Activated CD4-positive, alpha-beta T cell treated with anti-CD3 and anti-CD28 coated beads for 24 hours (primary cell): Measurements from ENCODE around the gene IL17F.

Source experiments
- DNase-seq, 2 donors: peaks; one replicate each; pipeline ENCODE4 v3.0.0-alpha.2; 2020; ENCODE audit warnings: low read depth in 2 of 2

Gene IL17F

GRCh38 chr6:52244400-52244799, at the start of gene IL17F:
Gene IL17F, minus strand, starts transcription at chr6:52244500. Its CDS starts 71 bp downstream, at chr6:52244429.
- DNase-seq: no peak

- no peak for DNase-seq
These were observed 48.8 kb upstream of the IL17F start for GRCh38 chr6:52293067-52293466.

- no peak for DNase-seq
These were observed 44.5 kb upstream of the IL17F start for GRCh38 chr6:52288841-52289240.

DNA sequence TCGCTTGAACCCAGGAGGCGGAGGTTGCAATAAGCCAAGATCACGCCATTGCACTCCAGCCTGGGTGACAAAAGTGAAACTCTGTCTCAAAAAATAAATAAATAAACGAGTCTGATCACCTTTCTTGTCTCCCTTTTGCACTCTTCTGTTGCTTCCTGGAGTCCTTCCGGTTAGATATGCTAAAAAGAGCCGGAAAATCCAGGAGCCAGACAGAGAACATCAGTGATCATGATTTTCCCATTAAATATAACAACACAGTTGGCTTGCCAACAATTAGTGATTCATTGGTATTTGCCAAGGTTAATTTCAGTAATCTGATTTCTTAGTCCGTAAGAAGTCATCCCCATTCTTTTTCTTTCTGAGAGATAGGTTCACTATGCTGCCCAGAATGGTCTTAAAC, 43.9 kb upstream of the IL17F start:
- no peak for DNase-seq

DNA sequence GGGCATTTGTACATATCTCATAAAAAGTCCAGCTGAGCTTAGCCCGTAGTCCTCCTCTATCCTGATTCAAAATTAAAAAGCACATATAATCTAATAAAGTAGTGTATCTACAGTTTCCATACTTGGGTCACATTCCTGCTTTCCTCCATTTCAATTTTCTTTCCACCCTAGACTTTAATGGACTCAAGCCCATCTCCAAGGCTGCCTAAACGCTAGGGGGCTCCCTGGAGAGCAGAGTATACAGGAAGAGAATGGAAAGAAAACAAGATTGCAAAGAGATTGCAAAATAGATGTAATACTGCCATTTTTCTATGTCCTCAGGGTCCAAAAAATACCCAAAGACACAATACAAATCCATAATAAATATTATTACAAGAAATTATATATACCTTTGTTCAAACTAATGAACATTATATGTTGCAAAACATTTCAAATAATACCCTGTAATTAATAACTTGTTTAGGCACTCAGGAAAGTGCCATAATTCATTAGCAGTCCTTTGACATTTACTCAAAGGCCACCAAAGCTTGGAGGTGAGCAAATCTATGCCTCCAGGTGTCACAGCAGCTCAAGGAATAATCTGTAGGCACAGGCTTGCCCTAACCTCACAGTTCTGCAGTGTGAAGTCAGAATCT, 42.6 kb upstream of the IL17F start:
- peak; percentile 53 to 56 for DNase-seq

- no peak for DNase-seq
These were observed 41.1 kb upstream of the IL17F start for GRCh38 chr6:52285177-52286068.

DNA sequence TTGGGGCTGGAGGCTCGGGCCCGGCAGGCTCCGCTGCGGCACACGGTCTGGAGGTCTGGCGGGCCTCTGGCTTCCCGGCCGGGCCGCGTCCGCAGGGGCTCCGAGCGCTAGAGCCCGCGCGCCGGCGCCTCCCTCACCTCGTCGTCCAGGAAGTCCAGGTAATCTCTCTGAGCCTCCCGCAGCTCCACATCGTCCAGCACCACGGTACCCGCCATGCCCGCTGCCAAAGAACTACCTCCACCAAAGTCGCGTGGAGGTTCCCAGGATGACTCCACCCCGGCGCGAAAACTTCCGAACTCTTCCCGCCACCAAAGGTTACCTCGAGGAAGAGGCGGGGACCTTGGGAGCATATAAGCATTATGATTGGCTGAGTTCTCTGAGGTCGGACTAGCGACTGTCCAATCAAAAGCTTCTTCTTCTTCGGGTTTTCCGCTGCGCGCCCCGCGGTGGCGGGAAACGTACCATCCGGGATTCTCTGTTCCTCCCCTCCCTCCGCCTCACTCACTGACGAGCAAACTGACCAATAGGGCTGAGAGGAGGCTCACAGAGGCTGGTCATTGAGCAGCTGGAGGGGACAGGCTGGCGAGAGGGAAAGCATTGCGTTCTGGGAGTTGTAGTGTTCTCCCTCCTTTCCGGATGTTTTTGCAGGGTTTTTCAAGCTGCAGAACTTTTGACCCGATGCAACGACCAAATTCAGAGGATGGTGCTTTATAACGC, 40.3 kb upstream of the IL17F start, which contains the start of gene MCM3:
TSS of gene MCM3 (minus strand) at position 283 of the 717 bp plus-strand sequence. CDS start at position 215, 68 bp downstream.
- peak; percentile 88 to 90 for DNase-seq

DNA sequence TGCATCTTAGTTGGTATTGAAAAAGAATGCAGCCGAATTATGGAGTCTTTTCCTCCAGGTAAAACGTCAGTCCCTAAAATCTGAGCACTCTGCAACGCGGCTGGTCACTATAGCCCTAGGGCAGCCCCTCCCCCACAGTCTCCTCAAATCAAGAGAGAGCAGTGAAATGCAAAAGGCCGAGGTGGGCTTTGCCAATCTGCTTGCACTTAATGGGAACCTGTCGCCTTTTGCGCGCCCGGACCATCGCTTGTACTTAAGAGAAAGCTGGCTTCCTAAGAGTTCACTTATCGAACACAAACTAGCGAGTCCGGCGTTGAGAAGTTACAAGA, 39.8 kb upstream of the IL17F start:
- peak in 1 of 2 donors; percentile 57 for DNase-seq

DNA sequence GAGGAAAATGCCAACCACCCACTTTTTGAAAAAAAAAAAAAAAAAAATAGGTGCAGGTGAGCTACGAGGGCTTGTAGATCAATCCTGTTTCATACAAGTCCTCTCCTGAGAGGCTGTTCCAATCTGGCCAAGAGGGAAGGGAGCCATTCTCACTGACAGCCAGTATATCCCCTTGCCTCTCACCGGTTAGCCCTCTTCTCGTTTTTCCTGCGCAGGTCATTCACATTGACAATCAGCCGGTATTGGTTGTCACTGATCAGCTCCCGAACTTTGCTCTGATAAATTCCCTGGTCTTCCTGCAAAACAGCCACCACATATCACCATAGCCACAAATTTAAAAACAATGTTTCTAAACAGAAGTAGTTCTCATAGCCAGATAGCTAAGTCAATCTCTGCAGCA, 38.8 kb upstream of the IL17F start:
- no peak for DNase-seq

DNA sequence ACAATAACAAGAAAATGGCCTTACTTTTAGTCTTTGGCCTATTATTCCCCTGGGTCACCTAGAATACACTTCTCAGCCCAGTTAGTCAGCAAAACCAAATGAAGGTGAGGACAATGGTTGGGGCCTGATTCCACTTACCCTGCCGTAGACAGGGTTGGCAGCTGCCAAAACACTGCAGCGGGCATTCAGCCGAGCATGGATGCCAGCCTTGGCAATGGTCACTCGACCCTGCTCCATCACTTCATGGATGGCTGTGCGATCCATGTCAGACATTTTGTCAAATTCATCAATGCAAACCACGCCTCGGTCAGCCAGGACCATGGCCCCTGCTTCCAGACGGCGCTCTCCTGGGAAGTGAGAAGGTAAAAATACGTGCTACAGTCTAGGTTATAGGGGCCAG, 31.8 kb upstream of the IL17F start:
- no peak for DNase-seq

DNA sequence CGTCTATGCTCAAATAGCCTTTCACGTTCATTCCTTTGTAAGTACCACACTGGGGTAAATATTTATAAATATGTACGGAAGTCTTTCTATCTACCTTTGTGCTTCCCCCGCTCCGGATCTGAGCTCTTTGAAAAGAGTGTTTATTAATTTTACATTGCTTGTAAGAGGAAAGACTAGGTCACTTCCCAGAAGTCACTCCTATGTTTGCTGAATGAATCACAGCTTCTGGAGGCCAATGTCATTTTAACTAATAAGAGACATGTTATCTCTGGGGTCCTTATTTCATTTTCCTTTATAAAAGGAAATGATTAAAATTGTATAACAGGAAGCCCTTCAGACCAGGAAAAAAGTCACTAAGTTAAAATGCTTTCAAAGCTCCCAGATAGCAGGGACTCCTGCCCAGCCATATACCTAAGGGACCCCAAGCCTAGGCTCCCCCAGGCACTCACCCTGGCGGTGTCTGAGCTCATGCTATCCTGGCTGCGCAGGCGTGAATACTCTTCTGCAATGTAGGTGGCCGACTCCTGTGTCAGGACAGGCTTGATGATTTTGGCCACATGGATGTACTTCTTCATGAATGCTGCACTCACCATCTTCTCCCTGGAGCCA, 27.7 kb upstream of the IL17F start:
- no peak for DNase-seq

- peak; percentile 44 to 47 for DNase-seq
These were observed 19.6 kb upstream of the IL17F start for GRCh38 chr6:52263709-52264540.

DNA sequence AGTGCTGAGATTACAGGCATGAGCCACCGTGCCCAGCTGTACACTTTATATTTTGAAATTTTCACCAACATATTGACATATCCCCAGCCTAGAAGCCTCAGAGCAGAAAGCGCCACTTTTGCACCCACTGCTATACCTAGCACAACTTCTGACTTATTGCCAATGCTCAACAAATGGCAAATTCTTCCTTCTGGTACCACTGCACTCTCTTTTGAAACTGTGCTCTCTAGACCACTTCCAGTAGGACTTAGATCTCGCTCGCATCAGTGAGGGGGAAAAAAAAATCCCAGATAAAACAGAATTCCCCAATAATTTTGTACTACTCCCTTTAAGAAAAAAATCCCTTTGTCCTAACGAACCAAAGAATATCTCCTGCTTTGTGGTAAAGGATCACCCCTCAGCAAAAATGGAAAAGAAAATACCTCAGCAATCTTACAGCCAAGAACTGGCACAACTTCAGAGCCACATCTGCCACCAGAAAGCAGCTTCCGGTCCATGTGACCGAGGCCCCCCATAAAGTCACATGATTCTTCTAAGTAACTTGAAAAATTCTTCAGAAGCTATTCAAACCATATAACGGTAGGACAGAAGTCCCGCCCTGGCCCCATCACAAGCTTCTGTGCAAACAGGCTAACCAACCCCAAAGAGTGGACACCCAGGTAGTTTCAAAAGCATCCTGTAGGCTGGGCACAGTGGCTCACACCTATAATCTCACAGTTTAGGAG, 18.5 kb upstream of the IL17F start:
- no peak for DNase-seq

GRCh38 chr6:52261229-52261628, 16.9 kb upstream of the IL17F start:
- DNase-seq: no peak

GRCh38 chr6:52260634-52261033, 16.3 kb upstream of the IL17F start:
- no peak for DNase-seq

- no peak for DNase-seq
These were observed 11.1 kb upstream of the IL17F start for GRCh38 chr6:52255434-52255833.

DNA sequence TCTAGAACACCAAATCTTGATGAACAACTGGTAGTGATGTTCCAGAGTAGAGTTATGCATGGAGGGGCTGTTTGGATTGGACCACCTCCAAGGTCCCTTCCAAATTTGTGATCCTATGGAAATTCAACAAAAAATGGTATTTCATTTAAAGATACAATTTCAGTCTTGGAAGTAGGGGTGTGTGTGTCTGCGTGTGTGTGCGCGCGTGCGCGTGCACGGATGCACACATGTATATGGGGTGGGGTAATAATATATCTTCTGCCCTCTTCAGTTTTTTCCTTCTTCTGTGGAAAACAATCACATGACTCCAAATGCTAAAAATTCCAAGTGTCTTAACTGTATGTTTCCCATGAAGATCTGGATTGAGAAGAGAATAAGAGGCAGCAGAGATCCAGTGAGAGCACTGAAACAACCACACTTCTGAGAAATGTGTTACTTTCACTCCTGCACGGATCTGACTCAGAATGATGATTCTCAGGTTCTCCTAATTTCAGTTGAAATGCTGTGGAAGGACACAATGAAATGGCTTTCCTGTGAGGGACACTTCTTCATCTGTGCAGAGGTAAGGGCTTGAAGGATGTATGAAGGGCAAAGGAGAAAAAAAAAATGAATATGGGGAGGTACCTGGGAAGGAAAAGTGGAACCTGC, 10.6 kb upstream of the IL17F start:
- DNase-seq: no peak

DNA sequence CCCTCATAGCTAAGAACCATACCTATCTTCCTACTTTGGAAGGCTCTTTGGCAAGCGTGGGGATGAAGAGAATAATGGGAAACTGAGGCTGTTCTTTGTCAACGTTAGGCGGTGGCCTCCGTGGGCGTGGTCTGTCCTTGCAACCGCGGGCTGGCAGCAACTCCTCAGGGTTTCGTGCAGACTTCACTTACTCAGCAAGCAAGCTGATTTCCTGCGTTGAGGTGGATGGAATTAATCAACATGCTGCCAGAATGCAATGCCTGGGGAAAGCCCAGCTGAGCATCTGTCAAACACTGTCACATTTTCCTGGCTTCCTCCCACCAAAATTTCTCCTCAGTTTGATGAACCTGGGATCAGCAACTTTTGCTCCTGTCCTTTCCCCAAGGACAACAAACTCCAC, 9.2 kb upstream of the IL17F start:
- peak in 1 of 2 donors; percentile 40 for DNase-seq

DNA sequence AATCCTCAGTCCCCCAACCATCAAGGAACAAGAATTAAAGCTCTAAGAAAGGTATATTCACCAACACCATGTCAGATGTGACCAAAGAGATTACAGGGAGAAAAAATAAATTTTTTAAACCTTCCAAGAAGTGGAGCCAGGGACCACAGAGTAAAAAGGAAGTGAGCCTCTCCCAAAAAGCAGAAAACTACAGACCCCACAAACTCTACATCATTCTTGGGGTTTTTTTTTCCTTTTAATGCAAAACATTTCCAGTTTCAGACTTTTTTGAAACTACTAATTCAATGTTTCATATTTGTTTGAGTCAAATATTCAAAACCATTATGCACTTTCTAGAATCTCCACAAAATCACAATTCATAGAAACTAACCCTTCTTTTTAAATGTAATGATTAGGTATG, 6.8 kb upstream of the IL17F start:
- DNase-seq: no peak

- DNase-seq: no peak
These were observed 4.8 kb upstream of the IL17F start for GRCh38 chr6:52249078-52249477.
